H9 (cell line): Measurements from ENCODE around the gene PDCL3. TPM values are rescaled to one million over a fixed set of nuclear protein-coding genes. Genes with fewer than 3 reads are reported as not detected.

Experiments
- DNase-seq: peaks from one replicate; pipeline ENCODE4 v3.0.0-alpha.2; 2017
- H2AFZ ChIP-seq: one replicate; pipeline ENCODE4 v1.6.1; 2013; ENCODE audit warnings: mild to moderate bottlenecking, low read length, control low read depth, moderate library complexity
- H2AK5ac ChIP-seq: 2 replicates; pipeline ENCODE4 v1.6.1; 2013; ENCODE audit warnings: low read length, control low read depth, mixed read lengths; ENCODE audit not compliant: insufficient read length
- H2BK120ac ChIP-seq: one replicate; pipeline ENCODE4 v1.6.1; 2013; ENCODE audit warnings: low read depth, mild to moderate bottlenecking, low read length, control low read depth, inconsistent platforms; ENCODE audit not compliant: poor library complexity, severe bottlenecking
- H2BK12ac ChIP-seq: 2 replicates; pipeline ENCODE4 v1.6.1; 2013; ENCODE audit warnings: low read length, control low read depth, mixed read lengths, low read depth; ENCODE audit not compliant: insufficient read length
- H2BK15ac ChIP-seq: 2 replicates; pipeline ENCODE4 v1.6.1; 2013; ENCODE audit warnings: low read depth, low read length, control low read depth
- H2BK20ac ChIP-seq: one replicate; pipeline ENCODE4 v1.6.1; 2013; ENCODE audit warnings: low read depth, mild to moderate bottlenecking, low read length, control low read depth, inconsistent platforms; ENCODE audit not compliant: poor library complexity, severe bottlenecking
- H2BK5ac ChIP-seq: 2 replicates; pipeline ENCODE4 v1.6.1; 2013; ENCODE audit warnings: low read length, control low read depth, mixed read lengths; ENCODE audit not compliant: insufficient read length
- H3K14ac ChIP-seq: 2 replicates; pipeline ENCODE4 v1.6.1; 2013; ENCODE audit warnings: low read length, control low read depth; ENCODE audit not compliant: insufficient read depth
- H3K18ac ChIP-seq: 2 replicates; pipeline ENCODE4 v1.6.1; 2013; ENCODE audit warnings: low read depth, mild to moderate bottlenecking, mixed read lengths, low read length, control low read depth; ENCODE audit not compliant: insufficient read length
- H3K23ac ChIP-seq: 2 replicates; pipeline ENCODE4 v1.6.1; 2013; ENCODE audit warnings: low read length, control low read depth, mixed read lengths, low read depth; ENCODE audit not compliant: insufficient read length
- H3K23me2 ChIP-seq: 2 replicates; pipeline ENCODE4 v1.6.1; 2013; ENCODE audit warnings: low read depth, mild to moderate bottlenecking, mixed read lengths, low read length, control low read depth; ENCODE audit not compliant: insufficient read length, poor library complexity, severe bottlenecking
- H3K27ac ChIP-seq: 2 replicates; pipeline ENCODE4 v1.5.1; 2013; ENCODE audit warnings: low read length, control low read depth, mixed read lengths, low read depth; ENCODE audit not compliant: insufficient read length
- H3K27me3 ChIP-seq: 2 replicates; pipeline ENCODE4 v1.6.1; 2013; ENCODE audit warnings: low read length, control low read depth, inconsistent platforms; ENCODE audit not compliant: insufficient read depth
- H3K4ac ChIP-seq: 2 replicates; pipeline ENCODE4 v1.6.1; 2013; ENCODE audit warnings: low read depth, mild to moderate bottlenecking, control low read depth, inconsistent platforms, low read length, moderate library complexity
- H3K4me1 ChIP-seq: 2 replicates; pipeline ENCODE4 v1.6.1; 2013; ENCODE audit warnings: low read length, control low read depth, inconsistent platforms; ENCODE audit not compliant: insufficient read depth
- H3K4me2 ChIP-seq: 2 replicates; pipeline ENCODE4 v1.6.1; 2013; ENCODE audit warnings: low read length, control low read depth, mixed read lengths; ENCODE audit not compliant: insufficient read length, insufficient read depth
- H3K56ac ChIP-seq: 2 replicates; pipeline ENCODE4 v1.6.1; 2013; ENCODE audit warnings: low read depth, mild to moderate bottlenecking, mixed read lengths, low read length, control low read depth; ENCODE audit not compliant: insufficient read length
- H3K79me1 ChIP-seq: 2 replicates; pipeline ENCODE4 v1.6.1; 2013; ENCODE audit warnings: low read depth, mild to moderate bottlenecking, moderate library complexity, low read length, control low read depth, inconsistent platforms; ENCODE audit not compliant: insufficient read depth, poor library complexity, severe bottlenecking
- H3K79me2 ChIP-seq: 2 replicates; pipeline ENCODE4 v1.6.1; 2013; ENCODE audit warnings: low read length, control low read depth, inconsistent platforms; ENCODE audit not compliant: insufficient read depth
- H3K9ac ChIP-seq: 2 replicates; pipeline ENCODE4 v1.6.1; 2013; ENCODE audit warnings: low read length, control low read depth, mixed read lengths; ENCODE audit not compliant: insufficient read length; ENCODE audit errors: extremely low read depth
- H3K9me3 ChIP-seq: one replicate; pipeline ENCODE4 v1.6.1; 2013; ENCODE audit warnings: low read depth, low read length, inconsistent platforms; ENCODE audit not compliant: control insufficient read depth
- H3T11ph ChIP-seq: one replicate; pipeline ENCODE4 v1.6.1; 2013; ENCODE audit warnings: mild to moderate bottlenecking, low read length, control low read depth, inconsistent platforms
- H4K20me1 ChIP-seq: one replicate; pipeline ENCODE4 v1.6.1; 2013; ENCODE audit not compliant: control insufficient read depth, insufficient read length, insufficient read depth
- H4K5ac ChIP-seq: 2 replicates; pipeline ENCODE4 v1.6.1; 2013; ENCODE audit warnings: low read depth, mild to moderate bottlenecking, mixed read lengths, low read length, control low read depth; ENCODE audit not compliant: insufficient read length
- H4K8ac ChIP-seq: replicated peaks from 2 replicates; pipeline ENCODE4 v1.6.1; 2013; ENCODE audit warnings: low read length, control low read depth, mixed read lengths, low read depth; ENCODE audit not compliant: insufficient read length
- H4K91ac ChIP-seq: 2 replicates; pipeline ENCODE4 v1.6.1; 2013; ENCODE audit warnings: low read depth, mild to moderate bottlenecking, moderate library complexity, mixed read lengths, low read length, control low read depth; ENCODE audit not compliant: insufficient read length
- H3K27ac Mint-ChIP-seq, 3 experiments: 2 replicates in 2 of 3; 3 replicates in 1 of 3; pipeline ENCODE4 v1.8.0; 2020 to 2021; ENCODE audit warnings: mixed read lengths in 3 of 3, mild to moderate bottlenecking in 1 of 3, moderate library complexity in 1 of 3
- H3K27me3 Mint-ChIP-seq: 2 replicates; pipeline ENCODE4 v1.8.0; 2021; ENCODE audit warnings: low read depth, mild to moderate bottlenecking, moderate library complexity, mixed read lengths
- H3K36me3 Mint-ChIP-seq, 3 experiments: 2 replicates in 2 of 3; 3 replicates in 1 of 3; pipeline ENCODE4 v1.8.0; 2020 to 2021; ENCODE audit warnings: low read depth in 3 of 3, mixed read lengths in 3 of 3; ENCODE audit not compliant: insufficient read depth in 1 of 3
- H3K4me1 Mint-ChIP-seq, 2 experiments: 2 replicates each; pipeline ENCODE4 v1.8.0; 2020; ENCODE audit warnings: mixed read lengths in 2 of 2
- H3K4me3 Mint-ChIP-seq, 2 experiments: 2 replicates in 1 of 2; 3 replicates in 1 of 2; pipeline ENCODE4 v1.8.0; 2020 to 2021; ENCODE audit warnings: mild to moderate bottlenecking in 2 of 2, mixed read lengths in 2 of 2, moderate library complexity in 1 of 2
- H3K9me3 Mint-ChIP-seq, 2 experiments: 2 replicates in 1 of 2; 3 replicates in 1 of 2; pipeline ENCODE4 v1.8.0; 2020; ENCODE audit warnings: mild to moderate bottlenecking in 2 of 2, mixed read lengths in 2 of 2, moderate library complexity in 1 of 2
- CTCF ChIP-seq: fragments of 200-600 bp; sonication (generic); conservative IDR thresholded peaks from 3 replicates; pipeline ENCODE4 v1.8.0; 2021; ENCODE audit warnings: antibody characterized with exemption, mild to moderate bottlenecking
- WGBS: extraction: QIAGEN DNeasy Blood & Tissue Kit; methylation state at CpG from one replicate; pipeline ENCODE4 v1.1.7; 2013; ENCODE audit warnings: missing lambda C conversion rate, low lambda C conversion rate, mixed read lengths; ENCODE audit not compliant: insufficient read length; ENCODE audit errors: extremely low coverage; 5-methylcytosine and 5-hydroxymethylcytosine counted together
- total RNA-seq: library from RNA; stranded (reverse); gene quantifications from 2 replicates; pipeline ENCODE4 v1.2.1, GENCODE V29; 2021

The PDCL3 gene
- total RNA-seq, 1 experiment from 2014 or later: 39.4 TPM

GRCh38 chr2:100623033-100623715 is 60.4 kb downstream of the PDCL3 start:
- H3K4me3 Mint-ChIP-seq: no peak overlapping the region
- TF ChIP-seq CTCF: no peak
- H4K91ac ChIP-seq: no peak overlapping the region
- no peak overlapping the region for H3K9ac ChIP-seq
- peaks cover 0 to 4% (median 0%) of the 10 kb centered on the region in 3 experiments; a peak in 2 of 7 replicates for H3K36me3 Mint-ChIP-seq
- no peaks in the 10 kb centered on the region for H3K23me2 ChIP-seq
- H2BK15ac ChIP-seq: no peak overlapping the region
- H3K14ac ChIP-seq: no peak overlapping the region
- no peaks in the 10 kb centered on the region for H3K4me1 ChIP-seq
- WGBS: no CpG with 5 or more reads among the region's 8 CpGs
- no peak overlapping the region for H3K18ac ChIP-seq
- H3K23ac ChIP-seq: no peak overlapping the region
- no peaks in the 10 kb centered on the region for H3K9me3 ChIP-seq
- no peak overlapping the region for H3K27ac Mint-ChIP-seq
- no peak overlapping the region for H3K56ac ChIP-seq
- no peak overlapping the region for H2BK5ac ChIP-seq
- no peak overlapping the region for H3K27ac ChIP-seq
- H3K27me3 ChIP-seq: no peaks in the 10 kb centered on the region
- no peak overlapping the region for H2AK5ac ChIP-seq
- H4K5ac ChIP-seq: no peak overlapping the region
- no peaks in the 10 kb centered on the region for H3K79me1 ChIP-seq
- no peaks in the 10 kb centered on the region for H3K79me2 ChIP-seq
- H4K20me1 ChIP-seq: no peaks in the 10 kb centered on the region
- H2BK20ac ChIP-seq: no peak overlapping the region
- DNase-seq: no peak
- H2BK12ac ChIP-seq: no peak overlapping the region
- no peaks in the 10 kb centered on the region for H3K4me1 Mint-ChIP-seq
- H3K27me3 Mint-ChIP-seq: peaks cover 2% of the 10 kb centered on the region
- no peak overlapping the region for H4K8ac ChIP-seq
- H2BK120ac ChIP-seq: no peak overlapping the region
- H3K4me2 ChIP-seq: no peak overlapping the region
- peaks cover 8 to 13% of the 10 kb centered on the region in 2 experiments; a peak in 4 of 5 replicates for H3K9me3 Mint-ChIP-seq
- no peak overlapping the region for H2AFZ ChIP-seq
- no peak overlapping the region for H3K4ac ChIP-seq
- no peak overlapping the region for H3T11ph ChIP-seq
